ENCODE data around the gene NTNG1.
"Not testable (repeated sequence)": the region's sequence is repeated elsewhere in the genome, so short reads cannot be mapped to it uniquely, and the experiment has no call there.

NTNG1 gene

DNA sequence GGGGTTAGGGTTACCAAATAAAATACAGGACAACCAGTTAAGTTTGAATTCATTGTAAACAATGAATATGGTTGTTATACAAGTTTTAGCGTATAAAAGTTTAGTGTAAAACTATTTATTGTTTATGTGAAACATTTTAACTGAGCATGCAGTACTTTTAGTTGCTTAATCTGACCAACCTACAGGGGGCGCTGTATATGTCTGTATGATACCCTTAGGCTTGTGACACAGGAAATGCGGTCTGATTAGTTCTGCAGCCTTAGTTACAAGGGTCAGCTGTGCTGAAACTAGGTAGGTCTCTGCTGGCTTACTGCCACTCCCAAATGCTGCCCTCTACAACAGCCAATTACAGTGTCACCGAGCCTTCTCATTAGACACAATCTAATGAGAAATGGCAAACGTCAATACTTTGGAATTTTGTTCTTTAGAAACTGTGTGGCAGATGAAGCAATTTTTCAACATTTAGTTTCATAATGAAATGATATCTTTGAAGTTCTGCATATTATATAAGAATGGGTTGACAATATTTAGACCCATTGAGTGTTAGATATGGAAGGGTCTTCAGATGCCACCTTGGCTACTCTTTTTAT lies 56.2 kb downstream of the NTNG1 start:
- DNase-seq (ENCODE audit: low read depth in 2 of 2): no peak

DNA sequence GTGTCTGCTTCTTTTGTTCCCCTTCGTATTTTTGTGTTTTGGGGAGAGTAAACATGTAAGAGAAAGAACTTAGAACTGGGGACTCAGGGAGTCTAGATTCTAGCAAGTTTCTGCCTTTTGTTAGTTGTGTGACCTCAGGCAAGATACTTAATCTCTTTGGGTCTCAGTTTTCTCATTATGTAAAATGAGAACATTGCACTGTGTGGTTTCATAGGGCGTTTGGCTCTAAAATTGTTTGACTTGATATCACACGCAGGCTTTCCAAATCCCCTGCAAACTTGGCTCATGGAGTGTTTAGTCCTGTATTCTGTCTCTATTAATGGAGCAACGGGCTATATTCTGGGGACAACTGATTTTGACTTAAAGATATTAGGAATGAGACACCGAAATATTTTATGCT lies 57.7 kb downstream of the NTNG1 start:
- DNase-seq (ENCODE audit: low read depth in 2 of 2): no peak

DNA sequence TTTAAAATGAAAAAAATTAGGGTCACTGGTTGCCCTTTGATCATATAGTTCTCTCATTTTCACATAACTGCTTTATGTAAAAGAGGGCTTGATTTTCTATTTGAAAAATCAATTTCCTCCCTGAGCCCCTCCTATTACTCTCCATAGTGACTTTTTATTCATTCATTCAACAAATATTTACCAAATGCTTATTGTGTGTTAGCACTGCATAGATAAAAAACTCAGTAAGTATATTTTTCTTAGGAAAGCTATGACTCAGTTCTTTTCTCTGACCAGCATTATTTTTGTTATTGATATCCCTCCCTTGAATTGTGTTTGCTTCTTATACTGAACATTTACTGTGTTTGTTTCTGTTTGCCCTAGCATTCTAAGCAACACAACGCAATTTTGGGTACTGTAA lies 59.8 kb downstream of the NTNG1 start:
- DNase-seq (ENCODE audit: low read depth in 2 of 2): no peak

DNA sequence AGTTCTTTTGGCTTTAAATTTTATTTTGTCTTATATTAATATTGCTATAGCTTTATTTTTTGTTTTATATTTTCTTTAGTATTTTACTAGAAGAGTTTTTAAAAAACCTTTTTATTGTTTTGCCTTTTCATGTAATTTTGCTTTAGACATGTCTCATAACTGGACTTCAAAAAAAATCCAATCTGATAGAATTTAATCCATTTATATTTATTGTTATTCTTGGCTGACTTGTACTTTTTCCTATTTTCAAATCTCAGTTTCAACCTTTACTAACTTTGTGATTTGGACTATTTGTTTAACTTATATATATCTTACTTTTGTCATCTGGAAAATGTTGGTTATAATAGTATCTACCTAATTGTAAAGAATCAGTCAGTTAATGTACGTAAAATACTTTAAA lies 61.2 kb downstream of the NTNG1 start:
- DNase-seq (ENCODE audit: low read depth in 2 of 2): no peak

DNA sequence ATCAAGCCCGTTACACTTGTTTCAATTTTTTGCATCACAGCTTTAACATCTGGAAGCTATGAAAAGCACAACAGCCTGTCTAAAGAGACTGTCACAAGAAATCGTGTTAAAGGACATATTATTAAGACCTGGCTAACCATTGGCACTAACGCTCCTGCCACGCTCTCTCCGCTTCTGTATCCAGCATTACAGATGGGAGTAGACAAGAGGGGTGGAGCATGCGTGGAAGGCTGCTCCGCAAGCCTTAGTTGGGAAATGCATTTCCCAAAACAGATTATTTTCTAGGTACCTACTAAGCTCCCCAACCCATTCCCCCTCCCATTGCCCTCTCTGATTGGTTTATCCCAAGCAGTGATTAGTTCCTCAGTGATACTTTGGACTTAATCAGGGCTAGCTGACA lies 72.4 kb downstream of the NTNG1 start:
- DNase-seq (ENCODE audit: low read depth in 2 of 2): no peak

DNA sequence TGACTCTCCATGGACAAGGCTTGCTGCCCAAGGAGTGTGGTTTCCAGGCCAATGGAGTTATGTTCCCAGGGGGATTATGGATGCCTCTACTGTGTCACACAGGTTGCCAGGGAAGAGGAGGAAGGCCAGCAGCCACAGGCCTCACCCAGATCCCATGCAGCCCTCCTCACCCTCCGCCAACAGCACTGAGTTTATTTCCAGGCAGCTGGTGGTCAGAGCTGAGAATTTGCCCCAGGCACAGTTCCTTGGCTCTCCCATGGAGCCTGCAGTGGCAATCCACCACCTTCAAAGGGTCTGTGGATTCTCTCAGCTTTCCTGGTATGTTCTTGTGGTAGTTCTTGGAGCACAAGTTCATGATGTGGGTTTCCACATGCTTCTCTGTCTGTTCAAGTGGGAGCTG lies 79.2 kb downstream of the NTNG1 start:
- no peak for DNase-seq (ENCODE audit: low read depth in 2 of 2)

DNA sequence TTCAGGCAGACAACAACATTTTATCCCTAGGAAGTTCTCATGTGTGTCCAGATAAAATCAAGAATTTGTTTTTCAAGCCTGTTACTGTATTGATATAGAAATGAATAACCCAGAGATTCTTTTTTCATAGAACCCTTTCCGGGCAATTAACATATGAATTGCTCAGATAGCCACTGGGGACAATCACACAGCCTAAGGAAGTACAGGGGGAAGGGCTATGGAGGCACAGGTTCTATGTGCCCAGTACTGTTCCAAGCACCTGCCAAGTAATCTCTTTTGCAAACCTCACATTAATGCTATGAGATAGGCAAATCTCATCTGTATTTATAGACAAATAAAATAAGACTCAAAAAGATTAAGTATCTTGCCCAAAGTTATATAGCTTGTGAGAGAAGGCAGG lies 84.9 kb downstream of the NTNG1 start:
- no peak for DNase-seq (ENCODE audit: low read depth in 2 of 2)

DNA sequence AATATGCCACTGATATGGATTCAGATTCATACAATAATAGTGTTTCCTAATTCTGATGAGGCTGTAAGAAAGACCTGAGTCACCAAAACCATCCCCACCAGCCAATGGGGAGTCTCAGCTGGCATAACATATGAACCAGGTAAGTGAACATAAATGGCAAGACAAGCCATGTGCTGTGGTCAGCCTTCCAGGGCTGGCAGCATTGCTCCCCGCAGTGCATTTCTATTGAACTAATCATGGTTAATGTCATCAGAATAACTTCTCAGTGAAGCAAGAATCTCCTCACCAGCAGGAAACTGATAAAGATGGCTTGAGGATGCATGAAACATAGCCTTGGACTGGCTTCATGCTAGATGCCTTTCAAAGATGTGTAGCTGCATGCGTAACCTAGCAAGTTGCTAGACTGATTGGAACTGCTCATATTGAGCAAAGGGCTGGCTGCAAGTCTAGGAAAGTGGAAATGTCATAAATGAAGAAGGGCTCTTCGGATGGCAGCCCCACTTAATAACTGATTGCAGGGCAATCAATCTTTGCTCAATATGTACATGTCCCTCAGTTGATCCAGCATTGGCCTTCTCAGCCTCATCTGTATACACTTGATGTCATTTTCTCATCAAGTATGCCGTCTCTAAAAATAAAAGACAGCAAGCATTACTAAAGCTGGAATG lies 88.0 kb downstream of the NTNG1 start:
- no peak for DNase-seq (ENCODE audit: low read depth in 2 of 2)

DNA sequence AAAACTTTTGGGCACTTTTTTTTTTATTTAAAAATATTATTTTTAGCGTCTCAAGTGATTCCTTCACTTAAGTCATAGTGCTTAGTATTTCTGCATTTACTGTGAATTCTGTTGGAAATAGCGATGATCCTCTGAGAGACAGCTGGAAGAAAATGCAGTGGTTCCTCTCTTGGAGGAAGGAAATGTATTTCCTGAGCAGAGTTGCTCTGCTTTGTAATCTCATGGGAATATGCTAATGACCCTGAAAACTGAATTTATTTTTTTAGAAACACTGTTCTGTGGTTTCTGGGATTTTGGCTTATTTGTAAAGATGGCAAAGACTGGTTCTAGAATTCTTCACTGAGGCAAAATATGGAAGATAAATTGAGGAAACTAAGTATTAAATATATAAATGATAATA lies 88.9 kb downstream of the NTNG1 start:
- DNase-seq (ENCODE audit: low read depth in 2 of 2): no peak

DNA sequence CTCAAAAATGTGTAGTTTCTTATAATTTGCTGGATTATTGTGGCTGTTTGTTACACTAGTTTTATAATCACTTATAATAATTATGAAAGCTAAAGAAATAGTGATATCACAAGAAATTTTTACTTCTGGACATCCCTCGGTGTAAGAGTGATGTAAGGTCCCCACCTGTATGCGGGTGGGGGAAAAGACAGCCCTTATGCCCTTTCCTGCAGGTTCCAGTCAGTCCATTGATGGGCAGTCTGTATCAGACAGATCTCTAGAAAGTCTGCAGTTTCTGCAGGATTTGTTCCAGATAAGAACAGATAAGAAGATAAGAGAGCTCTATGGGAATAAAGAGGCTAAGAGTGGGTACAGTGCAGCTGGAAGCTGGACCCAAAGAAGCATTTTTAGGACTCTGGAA lies 89.3 kb downstream of the NTNG1 start:
- no peak for DNase-seq (ENCODE audit: low read depth in 2 of 2)

DNA sequence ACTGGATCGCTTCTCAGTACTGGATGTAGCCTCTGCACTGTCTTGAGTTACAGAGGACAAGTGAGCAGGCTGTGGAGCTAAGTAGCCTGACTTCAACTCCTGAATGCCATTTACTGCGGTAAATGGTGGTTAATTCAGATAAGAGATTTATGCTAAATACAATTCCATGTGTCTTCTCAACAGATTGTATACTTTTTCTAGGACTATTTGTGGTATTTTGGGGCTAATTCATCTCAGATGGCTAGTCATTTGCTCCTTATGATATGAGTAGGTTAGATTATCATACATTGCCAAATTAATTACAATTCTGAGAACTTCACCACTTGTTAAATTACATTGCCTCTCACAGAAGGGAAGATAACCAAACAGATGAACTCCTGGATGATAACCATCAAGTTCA lies 90.5 kb downstream of the NTNG1 start:
- DNase-seq (ENCODE audit: low read depth in 2 of 2): no peak

DNA sequence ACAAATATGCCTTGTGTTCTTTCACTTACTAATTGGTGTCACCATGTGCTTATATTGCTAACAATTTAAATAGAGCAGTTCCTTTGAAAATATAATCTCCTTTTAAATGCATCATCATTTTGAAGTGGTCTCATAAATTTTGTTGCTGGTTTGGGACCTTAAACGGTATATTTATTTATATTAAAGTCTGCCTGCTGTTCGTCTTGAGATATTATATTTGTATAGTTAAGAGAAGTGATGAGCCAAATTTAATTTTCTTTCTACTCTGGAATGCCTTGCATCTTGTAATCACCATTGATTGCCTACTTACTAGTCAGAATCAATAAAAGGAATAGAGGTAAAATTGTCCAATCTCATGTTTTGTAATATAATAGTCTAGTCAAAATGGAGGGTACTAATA lies 91.6 kb downstream of the NTNG1 start:
- DNase-seq (ENCODE audit: low read depth in 2 of 2): no peak

DNA sequence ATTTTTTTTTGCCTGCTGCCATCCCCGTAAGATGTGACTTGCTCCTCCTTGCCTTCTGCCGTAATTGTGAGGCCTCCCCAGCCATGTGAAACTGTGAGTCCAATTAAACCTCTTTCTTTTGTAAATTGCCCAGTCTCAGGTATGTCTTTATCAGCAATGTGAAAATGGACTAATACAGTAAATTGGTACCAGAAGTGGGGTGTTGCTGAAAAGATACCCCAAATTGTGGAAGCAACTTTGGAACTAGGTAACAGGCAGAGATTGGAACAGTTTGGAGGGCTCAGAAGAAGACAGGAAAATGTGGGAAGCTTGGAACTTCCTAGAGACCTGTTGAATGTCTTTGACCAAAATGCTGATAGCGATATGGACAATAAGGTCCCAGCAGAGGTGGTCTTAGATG lies 95.9 kb downstream of the NTNG1 start:
- DNase-seq (ENCODE audit: low read depth in 2 of 2): not testable (repeated sequence)

DNA sequence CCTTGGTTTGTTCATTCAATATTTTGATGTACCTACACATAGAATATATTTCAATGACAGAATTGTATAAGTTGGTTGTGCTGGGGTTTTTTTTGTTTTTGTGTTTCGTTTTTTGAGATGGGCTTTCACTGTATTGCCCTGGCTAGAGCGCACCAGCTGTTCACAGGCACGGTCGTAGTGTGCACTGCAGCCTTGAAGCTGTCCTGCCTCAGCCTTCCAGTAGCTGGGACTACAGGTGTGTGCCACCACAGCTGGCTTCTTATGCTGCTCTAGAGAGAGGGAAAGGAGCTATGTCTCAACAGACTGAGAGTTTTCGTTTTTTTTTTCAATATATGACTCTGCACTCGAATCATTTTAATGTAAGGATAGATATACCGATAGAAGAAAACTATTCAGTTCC lies 102.6 kb downstream of the NTNG1 start:
- DNase-seq (ENCODE audit: low read depth in 2 of 2): no peak

DNA sequence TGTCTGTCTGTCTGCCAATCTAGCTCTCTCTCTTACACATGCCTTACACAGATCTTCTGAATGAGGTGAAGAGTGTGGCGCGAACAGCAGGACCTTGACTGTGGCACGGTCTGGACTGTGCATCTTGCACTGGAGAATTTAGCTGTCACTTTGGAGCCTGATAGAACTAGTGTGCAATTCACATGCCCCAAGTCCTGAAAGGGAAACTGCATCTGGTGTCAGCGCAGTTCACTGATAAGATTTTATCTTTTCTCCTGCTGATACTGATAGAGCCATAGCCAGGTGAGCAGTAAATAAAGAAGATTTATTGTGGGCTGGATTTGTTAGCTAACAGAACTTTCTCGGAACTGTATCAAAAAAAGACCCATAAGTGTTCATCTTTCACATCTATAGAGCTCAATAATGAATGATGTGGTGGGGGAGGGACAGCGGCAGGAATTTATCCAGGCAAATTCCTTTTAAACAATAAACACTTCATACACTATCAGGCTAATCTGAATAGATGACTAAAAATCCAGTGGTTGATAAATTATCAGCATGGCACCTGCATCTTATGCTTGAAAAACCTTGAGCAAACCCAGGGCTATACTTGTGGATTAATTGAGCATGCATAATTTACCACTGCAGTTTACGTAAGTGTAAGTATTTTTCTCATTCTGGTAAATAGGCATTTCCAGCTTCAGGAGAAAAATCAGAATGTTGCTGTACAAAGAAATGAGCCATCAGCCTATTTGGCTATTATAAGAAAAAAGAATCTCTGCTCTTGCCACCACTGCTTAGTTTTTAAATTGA lies 104.1 kb downstream of the NTNG1 start:
- DNase-seq (ENCODE audit: low read depth in 2 of 2): no peak

DNA sequence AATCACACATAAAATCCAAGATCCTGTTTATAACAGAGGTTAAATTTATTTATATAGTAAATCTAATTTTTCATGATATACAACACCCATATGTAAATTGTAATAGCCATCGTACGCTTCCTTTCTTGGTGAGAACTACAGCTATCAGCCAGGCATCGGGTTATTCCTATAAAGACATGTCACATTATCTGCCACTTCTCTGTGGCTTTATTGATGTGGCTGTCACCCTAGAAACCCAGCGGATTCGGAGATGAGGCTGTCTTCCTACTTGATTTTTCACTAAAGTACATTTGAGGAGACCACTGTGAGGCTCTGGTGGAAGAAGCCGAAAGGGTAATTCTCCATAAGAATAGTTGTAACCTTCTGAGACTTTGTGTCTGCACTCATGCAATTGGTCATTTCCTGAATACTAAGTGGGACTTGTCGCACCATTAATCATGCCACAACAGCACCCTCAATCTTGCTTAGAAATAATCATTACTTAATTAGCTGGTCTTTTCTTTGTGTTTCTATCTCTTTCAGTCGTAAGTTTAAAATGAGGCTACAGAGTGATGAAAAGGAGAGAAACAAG lies 106.0 kb downstream of the NTNG1 start:
- DNase-seq (ENCODE audit: low read depth in 2 of 2): no peak

DNA sequence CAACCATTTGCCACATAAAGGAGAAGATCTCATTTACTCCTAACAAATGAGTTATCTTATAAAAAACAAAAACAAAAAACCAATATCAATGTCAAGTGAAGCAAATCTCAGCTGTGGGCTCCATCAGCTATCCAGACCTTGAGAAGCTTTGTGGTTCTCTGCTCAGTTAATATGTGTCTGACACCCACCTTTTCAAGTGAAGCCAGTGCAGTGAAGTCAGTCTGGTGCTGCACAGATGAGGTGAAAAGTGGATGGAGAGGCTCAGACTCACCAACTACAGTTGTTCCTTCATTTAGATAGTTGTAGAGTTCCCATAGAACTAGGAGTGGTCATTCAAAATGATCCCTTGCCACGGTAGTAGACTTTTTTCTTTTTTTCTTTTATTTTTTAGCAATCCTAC lies 106.8 kb downstream of the NTNG1 start:
- DNase-seq (ENCODE audit: low read depth in 2 of 2): no peak

DNA sequence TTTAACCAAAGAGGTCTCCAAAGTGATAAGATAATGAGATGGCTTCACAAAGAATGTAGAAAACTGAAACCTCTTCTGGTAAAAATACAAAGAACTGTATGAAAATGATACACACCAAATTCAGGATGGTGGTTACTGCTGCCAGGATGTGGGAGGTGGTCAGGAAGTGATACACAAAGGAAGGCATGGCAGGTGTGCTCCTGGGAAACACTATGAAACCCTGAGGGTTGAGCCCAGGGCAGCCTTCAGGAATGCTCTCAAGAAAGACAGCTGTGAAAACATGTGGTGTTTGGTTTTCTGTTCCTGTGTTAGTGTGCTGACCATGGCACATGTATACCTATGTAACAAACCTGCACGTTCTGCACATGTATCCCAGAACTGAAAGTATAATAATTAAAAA lies 109.3 kb downstream of the NTNG1 start:
- DNase-seq (ENCODE audit: low read depth in 2 of 2): no peak

DNA sequence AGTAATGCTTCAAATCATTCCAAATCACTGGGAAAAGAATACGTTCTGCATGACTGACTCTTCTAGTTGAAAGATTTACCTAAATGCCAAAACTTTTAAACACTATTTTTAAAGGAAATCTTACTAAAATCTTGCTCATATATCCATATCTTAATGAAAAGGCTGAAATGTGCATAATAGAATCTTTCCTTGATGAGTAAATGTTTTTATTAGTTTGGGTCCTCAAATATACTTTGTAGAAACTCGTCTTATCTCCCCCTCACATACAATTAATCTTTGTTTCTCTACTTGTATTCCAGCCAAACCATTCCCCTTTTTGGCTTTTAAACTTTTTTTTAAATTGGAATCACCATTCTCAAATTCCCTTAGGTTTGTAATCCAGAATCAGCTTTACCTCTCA lies 110.2 kb downstream of the NTNG1 start:
- DNase-seq (ENCODE audit: low read depth in 2 of 2): no peak

DNA sequence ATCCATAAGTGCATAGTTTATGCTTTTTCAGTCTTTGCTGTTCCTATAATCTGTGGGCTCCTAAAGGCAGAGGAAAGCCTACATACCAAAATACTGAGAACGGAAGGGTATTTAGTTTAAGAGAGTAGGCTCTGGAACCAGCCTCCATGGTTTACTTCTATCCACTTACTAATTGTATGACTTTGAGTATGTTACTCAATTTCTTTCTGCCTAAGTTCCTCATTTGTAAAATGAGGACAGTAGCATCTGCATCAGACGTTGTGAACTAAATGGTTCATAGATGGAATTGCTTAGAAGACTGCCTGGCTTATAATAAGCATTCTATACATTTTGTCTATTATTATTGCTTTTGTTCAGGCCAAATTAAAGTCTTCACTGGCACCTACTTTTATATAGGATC lies 111.0 kb downstream of the NTNG1 start:
- no peak for DNase-seq (ENCODE audit: low read depth in 2 of 2)

DNA sequence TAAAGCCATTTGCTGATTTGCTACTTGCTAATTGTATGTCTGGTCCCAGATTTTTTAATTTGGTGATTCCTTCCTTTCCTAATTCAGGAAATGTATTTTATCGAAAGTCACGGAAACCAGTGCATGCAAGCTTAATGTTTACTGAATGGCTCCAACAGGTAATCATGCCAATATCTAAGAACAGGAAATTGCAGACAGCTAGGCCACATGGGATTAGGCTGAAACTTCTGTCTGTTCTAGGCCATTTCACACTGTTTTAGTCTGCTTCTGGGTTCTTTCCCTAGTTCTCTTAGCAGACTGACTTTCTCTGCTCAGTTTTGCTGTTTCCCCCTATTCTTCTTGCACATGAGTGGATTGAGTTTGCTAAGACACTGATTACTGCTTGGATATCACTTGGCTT lies 111.4 kb downstream of the NTNG1 start:
- no peak for DNase-seq (ENCODE audit: low read depth in 2 of 2)

DNA sequence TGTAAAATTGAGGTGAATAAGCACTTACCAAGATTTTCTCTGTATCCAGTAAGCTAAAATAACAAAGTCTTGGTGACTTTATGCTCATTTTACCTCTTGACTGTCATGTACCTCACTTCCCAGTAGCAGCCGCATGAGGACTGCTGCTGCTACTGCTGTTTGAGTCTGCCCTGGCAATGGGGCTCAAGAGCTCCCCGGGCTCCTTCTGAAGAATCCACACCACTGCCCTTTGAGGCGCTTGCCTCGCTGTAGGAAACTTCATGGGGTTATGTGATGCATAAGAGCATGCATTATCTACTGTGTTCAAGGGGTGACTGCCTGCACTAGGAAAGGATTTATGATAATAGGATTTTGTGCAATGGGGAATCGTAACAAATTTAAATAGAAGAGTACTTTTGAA lies 113.5 kb downstream of the NTNG1 start:
- no peak for DNase-seq (ENCODE audit: low read depth in 2 of 2)

DNA sequence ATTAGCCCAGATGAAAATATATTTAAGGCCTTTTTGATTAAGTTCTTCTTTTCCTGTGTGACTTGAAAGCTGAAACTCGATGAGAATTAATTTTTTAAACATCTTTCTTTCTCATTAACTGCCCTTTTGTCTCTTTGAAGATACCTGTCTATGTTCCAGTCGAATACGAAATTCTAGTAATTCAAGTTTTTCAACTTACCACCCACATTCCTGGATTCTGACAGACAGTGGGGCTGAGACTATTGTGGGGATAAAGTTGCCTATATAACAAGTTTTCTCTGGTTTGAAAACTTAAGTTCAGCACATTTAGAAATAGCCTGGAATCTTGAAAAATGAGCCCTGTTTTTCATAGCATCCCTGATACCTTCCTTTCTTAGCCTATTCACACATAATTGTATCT lies 114.6 kb downstream of the NTNG1 start:
- DNase-seq (ENCODE audit: low read depth in 2 of 2): no peak
